T-helper 1 cell treated with Interleukin-12 subunit alpha and Interleukin-12 subunit beta and Interleukin-4 antibody, amounts not matched to agents 30 μg/mL and 1 μg/mL, for 36 hours (primary cell): ENCODE results near the gene BAHD1.

Source experiments
- H3K27ac Mint-ChIP-seq: one replicate; pipeline ENCODE4 v1.8.0; 2021; ENCODE audit warnings: mild to moderate bottlenecking, mixed read lengths
- H3K27me3 Mint-ChIP-seq: one replicate; pipeline ENCODE4 v1.8.0; 2021; ENCODE audit warnings: low read depth, mixed read lengths
- H3K36me3 Mint-ChIP-seq: one replicate; pipeline ENCODE4 v1.8.0; 2021; ENCODE audit warnings: low read depth, mixed read lengths
- H3K4me1 Mint-ChIP-seq: one replicate; pipeline ENCODE4 v1.8.0; 2021; ENCODE audit warnings: low read depth, mixed read lengths
- H3K4me3 Mint-ChIP-seq: one replicate; pipeline ENCODE4 v1.8.0; 2021; ENCODE audit warnings: mild to moderate bottlenecking, moderate library complexity, mixed read lengths
- H3K9me3 Mint-ChIP-seq: one replicate; pipeline ENCODE4 v1.8.0; 2021; ENCODE audit warnings: mixed read lengths

The BAHD1 gene

GRCh38 chr15:40506964-40507571 lies 66.3 kb downstream of the BAHD1 start:
- no peak overlapping the region for H3K4me3 Mint-ChIP-seq
- H3K36me3 Mint-ChIP-seq, result peaks cover under 1% of the 10 kb centered on the region
- H3K27ac Mint-ChIP-seq, result no peak overlapping the region
- H3K9me3 Mint-ChIP-seq, result no peaks in the 10 kb centered on the region
- peaks cover 77% of the 10 kb centered on the region for H3K27me3 Mint-ChIP-seq
- peaks cover 14% of the 10 kb centered on the region for H3K4me1 Mint-ChIP-seq

- peaks cover 19% of the 10 kb centered on the region for H3K4me1 Mint-ChIP-seq
These were observed 67.5 kb downstream of the BAHD1 start for GRCh38 chr15:40508216-40508615.

GRCh38 chr15:40510201-40510600 lies 69.4 kb downstream of the BAHD1 start:
- Mint-ChIP-seq H3K4me3 (peak overlapping the region; percentile 56), H3K36me3 (peaks cover 3% of the 10 kb centered on the region), H3K27ac (no peak overlapping the region), H3K27me3 (peaks cover 89% of the 10 kb centered on the region), H3K9me3 (no peaks in the 10 kb centered on the region), H3K4me1 (peaks cover 19% of the 10 kb centered on the region)

More at GRCh38 chr15:40508216-40508615, 67.5 kb downstream of the BAHD1 start:
- Mint-ChIP-seq H3K27me3 (peaks cover 79% of the 10 kb centered on the region), H3K9me3 (no peaks in the 10 kb centered on the region), H3K36me3 (peaks cover 3% of the 10 kb centered on the region), H3K4me3 (no peak overlapping the region), H3K27ac (no peak overlapping the region)

- H3K9me3 Mint-ChIP-seq, result no peaks in the 10 kb centered on the region
- no peak overlapping the region for H3K27ac Mint-ChIP-seq
- H3K4me3 Mint-ChIP-seq, result peak overlapping the region; percentile 64
- H3K36me3 Mint-ChIP-seq, result peaks cover 3% of the 10 kb centered on the region
- peaks cover 19% of the 10 kb centered on the region for H3K4me1 Mint-ChIP-seq
- peaks cover 86% of the 10 kb centered on the region for H3K27me3 Mint-ChIP-seq
These were observed 70.3 kb downstream of the BAHD1 start for GRCh38 chr15:40511093-40511471.

DNA sequence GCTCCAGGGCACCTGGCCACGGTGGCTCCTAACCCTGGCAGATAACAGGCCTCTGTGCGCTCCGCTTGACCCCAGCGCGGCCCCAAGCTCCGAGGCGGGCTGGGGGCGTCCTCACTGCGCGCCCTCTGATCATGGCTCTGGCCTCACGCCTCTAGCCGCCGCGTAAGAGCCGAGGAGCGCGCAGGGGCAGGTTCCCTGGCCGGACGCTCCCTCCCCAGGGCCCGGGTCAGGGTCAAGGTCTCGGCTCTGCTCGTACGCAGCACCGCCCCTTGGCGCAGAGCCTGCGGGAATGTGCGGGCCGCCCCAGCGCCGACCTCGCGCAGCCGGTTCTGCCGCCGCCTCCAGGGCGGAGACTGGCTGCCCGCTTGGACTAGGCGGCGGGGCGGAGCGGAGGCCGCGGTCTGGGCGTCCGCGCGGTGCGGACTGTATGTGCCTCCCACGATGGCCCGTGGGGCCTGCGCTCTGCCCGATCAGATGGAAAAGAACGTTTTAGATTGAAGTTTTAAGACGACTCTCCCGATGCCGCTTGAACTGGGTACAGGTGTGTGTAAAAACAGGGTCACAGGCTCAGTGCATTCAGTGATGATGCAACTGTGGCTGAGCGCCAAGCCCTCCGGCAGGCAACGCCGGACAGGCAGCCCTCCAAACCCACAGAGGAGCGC lies 70.8 kb downstream of the BAHD1 start:
- Mint-ChIP-seq H3K36me3 (peaks cover 3% of the 10 kb centered on the region), H3K27me3 (peaks cover 81% of the 10 kb centered on the region), H3K4me3 (peak overlapping the region; percentile 64), H3K9me3 (no peaks in the 10 kb centered on the region), H3K4me1 (peaks cover 19% of the 10 kb centered on the region), H3K27ac (no peak overlapping the region)

GRCh38 chr15:40512440-40512839 lies 71.7 kb downstream of the BAHD1 start:
- peaks cover 74% of the 10 kb centered on the region for H3K27me3 Mint-ChIP-seq

DNA sequence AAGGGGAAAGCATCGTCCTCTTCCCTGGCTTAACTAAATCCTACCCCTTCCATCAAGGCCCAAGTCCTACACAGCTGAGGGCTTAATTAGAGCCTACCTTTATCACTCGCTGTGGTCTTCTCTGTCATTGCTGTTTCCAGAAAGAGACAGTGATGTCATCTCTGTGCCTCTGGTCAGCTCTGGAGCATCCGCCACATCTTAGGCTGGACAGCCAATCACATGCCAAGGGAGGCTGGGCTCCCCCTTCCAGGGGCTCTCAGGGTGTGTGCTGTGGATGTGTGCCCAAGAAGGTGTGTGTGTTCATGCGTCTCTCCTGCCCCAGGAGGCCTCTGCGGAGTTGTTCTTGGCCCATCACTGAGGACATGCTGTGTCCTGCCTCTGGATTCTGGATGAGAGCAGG lies 72.9 kb downstream of the BAHD1 start:
- Mint-ChIP-seq H3K4me3 (no peak overlapping the region), H3K27me3 (peaks cover 64% of the 10 kb centered on the region)

More at GRCh38 chr15:40512440-40512839, 71.7 kb downstream of the BAHD1 start:
- H3K4me3 Mint-ChIP-seq, result peak overlapping the region; percentile 38
- H3K4me1 Mint-ChIP-seq, result peaks cover 13% of the 10 kb centered on the region
- H3K27ac Mint-ChIP-seq, result no peak overlapping the region
- H3K9me3 Mint-ChIP-seq, result no peaks in the 10 kb centered on the region
- peaks cover 3% of the 10 kb centered on the region for H3K36me3 Mint-ChIP-seq

DNA sequence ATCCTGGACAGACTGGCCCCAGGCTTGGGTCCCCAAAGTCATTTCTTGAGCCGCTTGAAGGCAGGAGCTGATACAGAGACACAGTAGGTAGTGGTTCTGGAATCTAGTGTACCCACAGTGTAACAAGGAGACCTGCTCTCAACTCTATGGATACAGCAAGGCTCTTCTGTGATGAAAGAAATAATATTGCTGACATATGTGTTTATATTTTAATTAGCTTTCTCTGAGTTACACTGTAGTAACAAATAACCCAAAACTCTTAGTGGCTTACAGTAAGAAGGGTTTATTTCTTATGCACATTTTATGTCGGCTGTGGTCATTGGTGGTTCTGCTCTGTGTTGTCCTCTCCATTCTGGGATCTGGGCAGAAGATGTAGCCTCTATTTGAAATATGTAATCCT lies 75.6 kb downstream of the BAHD1 start:
- peaks cover 3% of the 10 kb centered on the region for H3K36me3 Mint-ChIP-seq

More for the DNA sequence above, 72.9 kb downstream of the BAHD1 start:
- peaks cover 9% of the 10 kb centered on the region for H3K4me1 Mint-ChIP-seq
- no peak overlapping the region for H3K27ac Mint-ChIP-seq
- H3K36me3 Mint-ChIP-seq, result peaks cover 3% of the 10 kb centered on the region
- no peaks in the 10 kb centered on the region for H3K9me3 Mint-ChIP-seq

More for the DNA sequence above, 75.6 kb downstream of the BAHD1 start:
- Mint-ChIP-seq H3K27me3 (peaks cover 42% of the 10 kb centered on the region), H3K27ac (no peak overlapping the region), H3K4me3 (no peak overlapping the region), H3K4me1 (peaks cover 9% of the 10 kb centered on the region), H3K9me3 (no peaks in the 10 kb centered on the region)
